Brain microvascular endothelial cell (primary cell): ENCODE measurements around the gene ALOX15.
"Not testable (repeated sequence)": the region's sequence is repeated elsewhere in the genome, so short reads cannot be mapped to it uniquely, and the experiment has no call there.

Experiments
- DNase-seq: peaks from one replicate; pipeline ENCODE4 v3.0.0-alpha.2; 2020
- H3K27ac ChIP-seq: fragments of 250-450 bp; sonication (Bioruptor Pico); 2 replicates; pipeline ENCODE4 v1.5.1; 2020; ENCODE audit warnings: mild to moderate bottlenecking, moderate library complexity
- H3K27me3 ChIP-seq: fragments of 250-450 bp; sonication (Bioruptor Pico); replicated peaks from 2 replicates; pipeline ENCODE4 v1.5.1; 2020; ENCODE audit warnings: mild to moderate bottlenecking
- H3K36me3 ChIP-seq: fragments of 250-450 bp; sonication (Bioruptor Pico); replicated peaks from 2 replicates; pipeline ENCODE4 v1.5.1; 2020; ENCODE audit warnings: mild to moderate bottlenecking
- H3K4me3 ChIP-seq: 2 replicates; pipeline ENCODE4 v1.5.1; 2011; ENCODE audit warnings: low read depth, mild to moderate bottlenecking, control low read depth, low read length, moderate library complexity
- in situ Hi-C: cut with HindIII; loops from 2 replicates; pipeline ENCODE4 v1.10.0; 2017; ENCODE audit warnings: low sequenced_read_pairs, low pct_ligation_motif_present
- TF ChIP-seq, protein P1 (sequence below): IDR thresholded peaks from 2 replicates; pipeline ENCODE4 v1.5.1; 2011; ENCODE audit warnings: low read depth, mild to moderate bottlenecking, moderate library complexity, low read length, control low read depth, inconsistent platforms; ENCODE audit errors: missing control alignments

Gene ALOX15

DNA sequence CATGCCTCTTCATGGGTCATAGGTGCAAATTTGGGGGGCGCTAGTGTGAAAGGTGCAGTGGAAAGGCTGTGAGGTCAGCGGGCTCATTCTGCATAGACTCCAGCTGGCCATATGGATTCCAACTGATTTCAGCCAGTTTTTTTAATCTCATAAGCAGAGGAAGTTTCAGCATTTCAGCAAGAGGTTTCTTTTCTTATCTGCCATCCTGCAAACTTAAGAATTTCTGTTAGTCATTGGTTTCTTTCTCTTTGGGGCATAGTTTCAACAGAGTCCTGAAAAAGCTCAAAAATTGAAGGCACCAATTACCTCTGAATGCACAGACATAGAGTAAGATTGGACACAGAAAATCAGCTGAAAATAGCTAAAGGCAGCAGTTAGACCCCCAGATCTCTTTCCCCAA lies 16.2 kb upstream of the ALOX15 start:
- Histone ChIP-seq H3K4me3 (no peak overlapping the region), H3K27me3 (no peaks in the 10 kb centered on the region), H3K27ac (peak overlapping the region; percentile 69), H3K36me3 (no peaks in the 10 kb centered on the region)
- peak; percentile 34 for DNase-seq
- in situ Hi-C loops: no loop called here
- TF ChIP-seq, protein P1, sequence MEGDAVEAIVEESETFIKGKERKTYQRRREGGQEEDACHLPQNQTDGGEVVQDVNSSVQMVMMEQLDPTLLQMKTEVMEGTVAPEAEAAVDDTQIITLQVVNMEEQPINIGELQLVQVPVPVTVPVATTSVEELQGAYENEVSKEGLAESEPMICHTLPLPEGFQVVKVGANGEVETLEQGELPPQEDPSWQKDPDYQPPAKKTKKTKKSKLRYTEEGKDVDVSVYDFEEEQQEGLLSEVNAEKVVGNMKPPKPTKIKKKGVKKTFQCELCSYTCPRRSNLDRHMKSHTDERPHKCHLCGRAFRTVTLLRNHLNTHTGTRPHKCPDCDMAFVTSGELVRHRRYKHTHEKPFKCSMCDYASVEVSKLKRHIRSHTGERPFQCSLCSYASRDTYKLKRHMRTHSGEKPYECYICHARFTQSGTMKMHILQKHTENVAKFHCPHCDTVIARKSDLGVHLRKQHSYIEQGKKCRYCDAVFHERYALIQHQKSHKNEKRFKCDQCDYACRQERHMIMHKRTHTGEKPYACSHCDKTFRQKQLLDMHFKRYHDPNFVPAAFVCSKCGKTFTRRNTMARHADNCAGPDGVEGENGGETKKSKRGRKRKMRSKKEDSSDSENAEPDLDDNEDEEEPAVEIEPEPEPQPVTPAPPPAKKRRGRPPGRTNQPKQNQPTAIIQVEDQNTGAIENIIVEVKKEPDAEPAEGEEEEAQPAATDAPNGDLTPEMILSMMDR: no peak

DNA sequence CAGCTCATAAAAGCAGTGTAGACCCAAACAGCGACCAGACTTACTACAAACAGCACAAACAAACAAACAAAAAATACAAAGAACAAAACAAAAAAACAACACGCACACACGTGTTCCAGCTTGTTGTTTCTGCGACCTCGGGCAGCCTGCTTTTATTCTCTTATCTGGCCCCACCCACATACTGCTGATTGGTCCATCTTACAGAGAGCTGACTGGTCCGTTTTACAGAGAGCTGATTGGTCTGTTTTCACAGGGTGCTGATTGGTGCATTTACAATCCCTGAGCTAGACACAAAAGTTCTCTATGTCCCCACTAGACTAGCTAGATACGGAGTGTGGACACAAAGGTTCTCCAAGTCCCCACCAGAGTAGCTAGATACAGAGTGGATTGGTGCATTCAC lies 14.5 kb upstream of the ALOX15 start:
- not testable (repeated sequence) for DNase-seq

DNA sequence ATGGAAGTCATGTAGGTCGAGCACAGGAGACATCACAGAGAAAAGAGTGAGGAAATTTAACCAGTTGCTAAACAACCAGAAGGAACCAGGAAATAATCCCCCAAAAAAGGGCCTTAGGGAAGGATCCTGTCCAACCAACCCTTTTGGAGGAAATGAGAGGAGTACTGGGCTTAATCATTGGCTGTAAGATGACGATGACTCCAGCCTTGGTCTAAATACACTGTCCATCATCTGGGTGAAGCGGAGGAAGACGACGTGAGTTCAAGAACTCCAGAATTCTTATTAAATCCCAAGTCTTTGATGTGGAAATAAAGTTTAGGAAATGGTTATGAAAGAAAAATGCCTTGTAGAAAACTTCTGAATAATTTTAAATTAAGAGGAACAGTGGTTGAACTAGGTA lies 11.5 kb upstream of the ALOX15 start:
- Histone ChIP-seq H3K27ac (no peak overlapping the region), H3K4me3 (no peak overlapping the region), H3K27me3 (no peaks in the 10 kb centered on the region), H3K36me3 (no peaks in the 10 kb centered on the region)
- in situ Hi-C loops: no loop called here
- TF ChIP-seq, protein P1: no peak
- DNase-seq: no peak

More for the DNA sequence above, 14.5 kb upstream of the ALOX15 start:
- H3K27me3 ChIP-seq, H3K4me3 ChIP-seq, H3K27ac ChIP-seq, in situ Hi-C loops, H3K36me3 ChIP-seq: not testable (repeated sequence)

DNA sequence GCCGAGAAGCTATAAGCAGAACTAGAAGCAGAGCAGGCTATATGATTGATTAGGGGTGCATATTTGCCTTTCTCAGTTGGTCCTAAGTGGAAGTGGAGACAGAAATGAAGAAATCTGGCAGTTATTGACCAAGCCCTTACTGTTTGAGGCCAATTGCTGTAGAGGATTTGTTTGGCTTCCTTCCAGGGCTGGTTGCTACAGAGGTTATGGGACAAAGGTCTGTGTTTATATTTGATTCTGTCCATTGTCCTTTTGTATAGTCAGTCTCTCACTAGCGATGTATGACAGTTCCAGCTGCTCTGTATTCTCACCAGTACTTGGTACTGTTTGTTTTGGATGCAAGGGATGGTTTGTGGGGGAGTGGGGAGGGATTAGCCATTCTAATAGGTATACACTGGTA lies 7.3 kb upstream of the ALOX15 start:
- peaks cover 10% of the 10 kb centered on the region for H3K27me3 ChIP-seq
- H3K36me3 ChIP-seq: no peaks in the 10 kb centered on the region
- in situ Hi-C loops: no loop called here
- no peak for DNase-seq
- H3K4me3 ChIP-seq: no peak overlapping the region
- TF ChIP-seq, protein P1: no peak
- no peak overlapping the region for H3K27ac ChIP-seq

DNA sequence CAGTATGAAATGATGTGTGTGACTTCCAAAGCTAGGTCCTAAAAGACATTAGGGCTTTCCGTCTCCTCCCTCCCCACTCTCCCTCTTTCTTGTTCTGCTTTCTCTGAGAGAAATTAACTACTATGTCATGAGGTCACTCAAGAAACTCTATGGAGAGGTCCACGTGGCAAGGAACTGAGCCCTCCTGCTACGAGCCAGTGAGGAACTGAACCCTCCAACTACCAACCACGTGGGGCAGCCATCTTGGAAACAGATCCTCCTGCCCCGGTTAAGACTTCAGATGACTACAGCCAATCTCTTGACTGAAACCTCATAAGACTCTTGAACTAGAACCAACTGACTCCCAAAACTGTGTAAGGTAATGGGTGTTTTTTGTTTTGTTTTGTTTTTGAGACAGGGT lies 4.2 kb upstream of the ALOX15 start:
- TF ChIP-seq, protein P1: no peak
- Histone ChIP-seq H3K4me3 (no peak overlapping the region), H3K36me3 (no peaks in the 10 kb centered on the region), H3K27me3 (peaks cover 34% of the 10 kb centered on the region), H3K27ac (no peak overlapping the region)
- no peak for DNase-seq
- in situ Hi-C loops: no loop called here

DNA sequence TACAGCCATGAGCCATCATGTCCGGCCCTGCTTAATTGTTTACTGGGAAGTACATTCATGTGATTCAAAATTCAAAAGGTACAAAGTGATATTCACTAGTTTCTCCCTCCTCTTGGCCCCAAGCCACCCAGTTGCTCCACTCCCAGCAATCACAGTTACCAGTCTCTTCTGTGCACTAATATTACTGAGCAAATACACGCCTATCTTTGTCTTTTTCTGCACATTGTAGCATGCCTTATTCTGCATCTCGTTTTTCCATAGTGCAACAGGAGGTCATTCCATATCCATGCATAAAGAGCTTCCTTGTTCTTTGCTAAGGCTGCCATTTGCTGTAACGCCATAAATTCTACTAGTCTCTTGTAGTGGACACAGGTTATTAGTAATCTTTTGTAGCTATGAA lies 2.2 kb upstream of the ALOX15 start:
- no peak for DNase-seq
- Histone ChIP-seq H3K27me3 (peaks cover 41% of the 10 kb centered on the region), H3K4me3 (no peak overlapping the region), H3K36me3 (no peaks in the 10 kb centered on the region), H3K27ac (no peak overlapping the region)
- TF ChIP-seq, protein P1: no peak
- in situ Hi-C loops: no loop called here
